ENCODE measurements around the gene RBM19. TPM values are rescaled to one million over a fixed set of nuclear protein-coding genes. Genes with fewer than 3 reads are reported as not detected.

The RBM19 gene
- total RNA-seq, 1 donor from 2014 or later, result 31.1 TPM

- no peak for DNase-seq (ENCODE audit: extremely low spot score, unreplicated experiment)
- H3K36me3 Mint-ChIP-seq (ENCODE audit: unreplicated experiment), result peaks cover 16% of the 10 kb centered on the region
- H3K4me3 Mint-ChIP-seq (ENCODE audit: unreplicated experiment), result no peak overlapping the region
- no peaks in the 10 kb centered on the region for H3K27me3 Mint-ChIP-seq (ENCODE audit: unreplicated experiment)
- TF ChIP-seq, protein P1, sequence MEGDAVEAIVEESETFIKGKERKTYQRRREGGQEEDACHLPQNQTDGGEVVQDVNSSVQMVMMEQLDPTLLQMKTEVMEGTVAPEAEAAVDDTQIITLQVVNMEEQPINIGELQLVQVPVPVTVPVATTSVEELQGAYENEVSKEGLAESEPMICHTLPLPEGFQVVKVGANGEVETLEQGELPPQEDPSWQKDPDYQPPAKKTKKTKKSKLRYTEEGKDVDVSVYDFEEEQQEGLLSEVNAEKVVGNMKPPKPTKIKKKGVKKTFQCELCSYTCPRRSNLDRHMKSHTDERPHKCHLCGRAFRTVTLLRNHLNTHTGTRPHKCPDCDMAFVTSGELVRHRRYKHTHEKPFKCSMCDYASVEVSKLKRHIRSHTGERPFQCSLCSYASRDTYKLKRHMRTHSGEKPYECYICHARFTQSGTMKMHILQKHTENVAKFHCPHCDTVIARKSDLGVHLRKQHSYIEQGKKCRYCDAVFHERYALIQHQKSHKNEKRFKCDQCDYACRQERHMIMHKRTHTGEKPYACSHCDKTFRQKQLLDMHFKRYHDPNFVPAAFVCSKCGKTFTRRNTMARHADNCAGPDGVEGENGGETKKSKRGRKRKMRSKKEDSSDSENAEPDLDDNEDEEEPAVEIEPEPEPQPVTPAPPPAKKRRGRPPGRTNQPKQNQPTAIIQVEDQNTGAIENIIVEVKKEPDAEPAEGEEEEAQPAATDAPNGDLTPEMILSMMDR (IDR thresholded peaks at IDR 0.05), result no peak
- H3K4me1 Mint-ChIP-seq (ENCODE audit: unreplicated experiment), result peaks cover 16% of the 10 kb centered on the region
- H3K27ac Mint-ChIP-seq (ENCODE audit: unreplicated experiment), result no peak overlapping the region
- no peaks in the 10 kb centered on the region for H3K9me3 Mint-ChIP-seq (ENCODE audit: unreplicated experiment)
Observed at GRCh38 chr12:113858841-113859386, 107.2 kb downstream of the RBM19 start.

- H3K36me3 Mint-ChIP-seq (ENCODE audit: unreplicated experiment), result peaks cover 19% of the 10 kb centered on the region
- no peaks in the 10 kb centered on the region for H3K9me3 Mint-ChIP-seq (ENCODE audit: unreplicated experiment)
- DNase-seq (ENCODE audit: extremely low spot score, unreplicated experiment), result no peak
- H3K4me3 Mint-ChIP-seq (ENCODE audit: unreplicated experiment), result no peak overlapping the region
- TF ChIP-seq, protein P1 (IDR thresholded peaks at IDR 0.05), result no peak
- peaks cover 2% of the 10 kb centered on the region for H3K4me1 Mint-ChIP-seq (ENCODE audit: unreplicated experiment)
- H3K27ac Mint-ChIP-seq (ENCODE audit: unreplicated experiment), result no peak overlapping the region
- H3K27me3 Mint-ChIP-seq (ENCODE audit: unreplicated experiment), result no peaks in the 10 kb centered on the region
Observed at GRCh38 chr12:113857371-113857770, 108.8 kb downstream of the RBM19 start.

DNA sequence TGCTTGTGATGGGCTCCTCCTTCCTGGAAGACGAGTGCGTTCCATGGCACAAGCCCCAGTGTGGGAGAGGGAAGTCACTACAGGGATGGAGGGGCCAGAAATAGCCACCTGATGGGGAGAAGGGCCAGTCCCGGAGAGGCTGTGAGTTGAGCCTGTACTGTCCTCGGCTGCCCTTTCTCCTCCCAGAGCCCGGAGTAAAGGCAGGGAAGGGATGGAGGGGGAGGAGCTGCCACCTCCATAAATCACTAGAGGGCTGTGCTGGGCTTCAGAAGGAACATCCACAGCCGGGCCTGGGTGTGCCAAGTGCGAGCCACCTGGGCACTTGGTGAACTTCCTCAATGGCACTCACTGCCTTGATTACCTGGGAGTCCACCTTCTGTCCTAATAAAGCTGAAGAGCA is 110.1 kb downstream of the RBM19 start:
- Mint-ChIP-seq H3K9me3 (ENCODE audit: unreplicated experiment) (no peaks in the 10 kb centered on the region), H3K4me1 (ENCODE audit: unreplicated experiment) (peaks cover 2% of the 10 kb centered on the region), H3K27me3 (ENCODE audit: unreplicated experiment) (no peaks in the 10 kb centered on the region), H3K27ac (ENCODE audit: unreplicated experiment) (no peak overlapping the region), H3K36me3 (ENCODE audit: unreplicated experiment) (peaks cover 19% of the 10 kb centered on the region), H3K4me3 (ENCODE audit: unreplicated experiment) (no peak overlapping the region)
- TF ChIP-seq, protein P1 (IDR thresholded peaks at IDR 0.05), result no peak
- no peak for DNase-seq (ENCODE audit: extremely low spot score, unreplicated experiment)

- Mint-ChIP-seq H3K27ac (ENCODE audit: unreplicated experiment) (no peak overlapping the region), H3K36me3 (ENCODE audit: unreplicated experiment) (peaks cover 23% of the 10 kb centered on the region), H3K4me3 (ENCODE audit: unreplicated experiment) (no peak overlapping the region), H3K4me1 (ENCODE audit: unreplicated experiment) (peaks cover 13% of the 10 kb centered on the region), H3K9me3 (ENCODE audit: unreplicated experiment) (no peaks in the 10 kb centered on the region), H3K27me3 (ENCODE audit: unreplicated experiment) (no peaks in the 10 kb centered on the region)
- TF ChIP-seq, protein P1 (IDR thresholded peaks at IDR 0.05), result no peak
- no peak for DNase-seq (ENCODE audit: extremely low spot score, unreplicated experiment)
Observed at GRCh38 chr12:113854385-113855142, 111.6 kb downstream of the RBM19 start.

- no peak overlapping the region for H3K4me3 Mint-ChIP-seq (ENCODE audit: unreplicated experiment)
- H3K27ac Mint-ChIP-seq (ENCODE audit: unreplicated experiment), result no peak overlapping the region
- TF ChIP-seq, protein P1 (IDR thresholded peaks at IDR 0.05), result no peak
- H3K4me1 Mint-ChIP-seq (ENCODE audit: unreplicated experiment), result peaks cover 13% of the 10 kb centered on the region
- H3K27me3 Mint-ChIP-seq (ENCODE audit: unreplicated experiment), result no peaks in the 10 kb centered on the region
- peaks cover 23% of the 10 kb centered on the region for H3K36me3 Mint-ChIP-seq (ENCODE audit: unreplicated experiment)
- DNase-seq (ENCODE audit: extremely low spot score, unreplicated experiment), result no peak
- no peaks in the 10 kb centered on the region for H3K9me3 Mint-ChIP-seq (ENCODE audit: unreplicated experiment)
Observed at GRCh38 chr12:113853491-113853890, 112.6 kb downstream of the RBM19 start.

Data from osteocyte (in vitro differentiated cells).